SK-N-SH treated with all-trans-retinoic acid at 6 μM for 48 hours (cell line): Measurements from ENCODE around the gene PLEKHA4.

Experiments
- ARNTL ChIP-seq: fragments of 450-650 bp; formaldehyde crosslinking; IDR thresholded peaks from 2 replicates; pipeline ENCODE4 v1.5.0; 2020; ENCODE audit warnings: low read depth, mild to moderate bottlenecking, moderate library complexity, borderline replicate concordance
- BACH2 ChIP-seq: fragments of 250-450 bp; sonication (Bioruptor Pico); IDR thresholded peaks from 2 replicates; pipeline ENCODE4 v1.9.0; 2021; ENCODE audit warnings: mild to moderate bottlenecking, borderline replicate concordance
- ISL1 ChIP-seq: fragments of 250-450 bp; sonication (Bioruptor Pico); IDR thresholded peaks from 2 replicates; pipeline ENCODE4 v2.1.2; 2022; ENCODE audit warnings: mild to moderate bottlenecking, moderate library complexity
- OSR1 ChIP-seq: fragments of 250-450 bp; sonication (Bioruptor Pico); IDR thresholded peaks from 2 replicates; pipeline ENCODE4 v1.8.0; 2022; ENCODE audit warnings: moderate library complexity, mild to moderate bottlenecking, inconsistent platforms
- PATZ1 ChIP-seq: fragments of 250-450 bp; sonication (Bioruptor Pico); IDR thresholded peaks from 2 replicates; pipeline ENCODE4 v1.8.0; 2020; ENCODE audit warnings: mild to moderate bottlenecking, moderate library complexity, borderline replicate concordance
- POU6F1 ChIP-seq: fragments of 250-450 bp; sonication (Bioruptor Pico); IDR thresholded peaks from 2 replicates; pipeline ENCODE4 v1.8.0; 2021; ENCODE audit warnings: low read depth, mild to moderate bottlenecking, moderate library complexity, borderline replicate concordance
- PPARA ChIP-seq: fragments of 250-450 bp; sonication (Bioruptor Pico); IDR thresholded peaks from 2 replicates; pipeline ENCODE4 v1.5.0; 2020; ENCODE audit warnings: mild to moderate bottlenecking, borderline replicate concordance
- RARB ChIP-seq: fragments of 250-450 bp; sonication (Bioruptor Pico); IDR thresholded peaks from 2 replicates; pipeline ENCODE4 v1.8.0; 2021; ENCODE audit warnings: mild to moderate bottlenecking, moderate library complexity
- TOX ChIP-seq: fragments of 250-450 bp; sonication (Bioruptor Pico); IDR thresholded peaks from 2 replicates; pipeline ENCODE4 v1.8.0; 2021; ENCODE audit warnings: mild to moderate bottlenecking, moderate library complexity, borderline replicate concordance
- ZC3H10 ChIP-seq: fragments of 250-450 bp; sonication (Bioruptor Pico); IDR thresholded peaks from 2 replicates; pipeline ENCODE4 v1.5.1; 2021; ENCODE audit warnings: mild to moderate bottlenecking, moderate library complexity
- ZFP3 ChIP-seq: fragments of 250-450 bp; sonication (Bioruptor Pico); IDR thresholded peaks from 2 replicates; pipeline ENCODE4 v1.5.0; 2020; ENCODE audit warnings: mild to moderate bottlenecking, moderate library complexity
- ZFP30 ChIP-seq: fragments of 450-650 bp; formaldehyde crosslinking; IDR thresholded peaks from 2 replicates; pipeline ENCODE4 v1.5.0; 2022; ENCODE audit warnings: mild to moderate bottlenecking, moderate library complexity
- ZNF565 ChIP-seq: fragments of 450-650 bp; formaldehyde crosslinking; conservative IDR thresholded peaks from 2 replicates; pipeline ENCODE4 v1.5.0; 2020; ENCODE audit warnings: low read depth, mild to moderate bottlenecking, moderate library complexity

- TF ChIP-seq ZFP3 (CRISPR knock-in tag) (no peak), RARB (CRISPR knock-in tag) (no peak), TOX (CRISPR knock-in tag) (no peak), ZC3H10 (CRISPR knock-in tag) (no peak), OSR1 (CRISPR knock-in tag) (no peak), ZFP30 (CRISPR knock-in tag) (no peak), ARNTL (CRISPR knock-in tag) (no peak), ISL1 (CRISPR knock-in tag) (no peak), BACH2 (CRISPR knock-in tag) (no peak), PPARA (CRISPR knock-in tag) (no peak), PATZ1 (CRISPR knock-in tag) (no peak), ZNF565 (CRISPR knock-in tag) (no peak), POU6F1 (no peak)
Measured at GRCh38 chr19:48836089-48837017, 32.1 kb downstream of the PLEKHA4 start, which contains the start of gene HSD17B14.
